ENCODE results near the gene TENT5C. TPM values are rescaled to one million over a fixed set of nuclear protein-coding genes. Genes with fewer than 3 reads are reported as not detected.

The TENT5C gene
- total and polyA plus RNA-seq, 9 of the 15 experiments (the other 6 are each of a cell fraction or from before 2014, with no cell fraction given): 1.8 to 7.7 (median 4.0) TPM

GRCh38 chr1:117661027-117661426 lies 55.2 kb downstream of the TENT5C start (continued):
- no peak for TF ChIP-seq AFF4 (CRISPR knock-in tag; IDR thresholded peaks at IDR 0.05)
- TF ChIP-seq TBL1XR1 (IDR thresholded peaks at IDR 0.05; ENCODE audit: low read length in 2 of 2): no peak
- TF ChIP-seq PTRF (tag; IDR thresholded peaks at IDR 0.05): no peak
- no peak for TF ChIP-seq ZNF740 (CRISPR knock-in tag; IDR thresholded peaks at IDR 0.05)
- TF ChIP-seq ZNF740 (tag; IDR thresholded peaks at IDR 0.05): no peak
- no peak for TF ChIP-seq POLR2G (IDR thresholded peaks at IDR 0.05; ENCODE audit: low read depth, low read length)
- TF ChIP-seq NBN (IDR thresholded peaks at IDR 0.05; ENCODE audit: low read depth): peak; percentile 42; the same call in 1 of the 2 replicates
- TF ChIP-seq FOXJ3 (CRISPR knock-in tag; IDR thresholded peaks at IDR 0.05): no peak
- TF ChIP-seq ZNF830 (CRISPR knock-in tag; IDR thresholded peaks at IDR 0.05): no peak
- no peak for TF ChIP-seq AFF1 (IDR thresholded peaks at IDR 0.05; ENCODE audit: low read depth in 1 of 2, partially characterized antibody in 2 of 2)
- TF ChIP-seq MIER1 (IDR thresholded peaks at IDR 0.05; ENCODE audit: low read depth): no peak
- TF ChIP-seq ARNT (IDR thresholded peaks at IDR 0.05): 0 out of 4 replicates have a peak, but pooled peaks of 1 of the 2 experiments have one; percentile 49
- TF ChIP-seq MLLT1 (IDR thresholded peaks at IDR 0.05): peak in 1 of 2 experiments; percentile 81; a peak in 2 of 4 replicates
- no peak for TF ChIP-seq CLOCK (CRISPR knock-in tag; IDR thresholded peaks at IDR 0.05; ENCODE audit: borderline replicate concordance)

Measured in K562 (cell line).